GM21515 (cell line): ENCODE measurements around the gene PLXNB1.

Experiments
- ATAC-seq: cut with Tn5 transposase; IDR thresholded peaks from one replicate; pipeline ENCODE4 v1.9.1; 2021; ENCODE audit not compliant: unreplicated experiment

PLXNB1 gene

GRCh38 chr3:48420561-48420960 is 9.3 kb downstream of the PLXNB1 start:
- ATAC-seq = no peak

GRCh38 chr3:48419597-48419996 is 10.3 kb downstream of the PLXNB1 start:
- no peak for ATAC-seq

DNA sequence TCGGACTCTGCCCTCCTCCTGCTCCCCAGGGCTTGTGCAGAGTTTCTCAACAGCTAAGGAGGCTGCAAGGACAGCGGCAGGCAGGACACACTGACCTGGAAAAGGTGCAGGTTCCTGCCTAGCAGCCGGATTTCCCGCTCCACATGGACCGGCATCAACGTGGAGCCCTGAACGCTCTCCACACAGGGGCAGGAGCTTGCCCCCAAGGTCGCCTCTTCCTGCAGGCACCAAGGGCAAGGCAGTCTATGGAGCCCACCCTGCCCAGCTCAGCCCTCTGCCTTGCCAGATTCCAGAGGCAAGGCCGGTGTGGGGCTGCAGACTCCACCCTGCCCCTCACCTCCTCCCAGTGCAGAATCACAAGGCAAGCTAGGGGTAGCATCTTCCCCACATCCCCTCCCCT is 10.7 kb downstream of the PLXNB1 start:
- no peak for ATAC-seq

DNA sequence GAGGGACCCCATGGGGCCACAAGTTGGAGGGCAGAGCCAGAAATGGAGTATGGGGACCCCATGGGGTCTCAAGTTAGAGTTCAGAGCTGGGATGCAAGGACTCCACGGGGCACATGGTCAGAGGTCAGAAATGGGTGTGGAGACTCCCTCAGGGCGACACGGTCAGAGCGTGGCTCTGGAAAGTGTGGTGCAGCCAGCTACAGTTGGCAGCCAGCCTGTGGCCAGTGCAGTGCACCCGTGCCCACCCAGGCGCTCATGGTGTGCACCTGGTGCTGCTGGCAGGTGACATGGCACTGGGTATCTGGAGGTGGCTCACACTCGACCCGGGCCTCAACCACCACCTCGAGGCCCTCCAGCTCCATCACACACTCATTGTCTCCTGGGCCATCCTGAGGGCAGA is 11.2 kb downstream of the PLXNB1 start:
- ATAC-seq = no peak

DNA sequence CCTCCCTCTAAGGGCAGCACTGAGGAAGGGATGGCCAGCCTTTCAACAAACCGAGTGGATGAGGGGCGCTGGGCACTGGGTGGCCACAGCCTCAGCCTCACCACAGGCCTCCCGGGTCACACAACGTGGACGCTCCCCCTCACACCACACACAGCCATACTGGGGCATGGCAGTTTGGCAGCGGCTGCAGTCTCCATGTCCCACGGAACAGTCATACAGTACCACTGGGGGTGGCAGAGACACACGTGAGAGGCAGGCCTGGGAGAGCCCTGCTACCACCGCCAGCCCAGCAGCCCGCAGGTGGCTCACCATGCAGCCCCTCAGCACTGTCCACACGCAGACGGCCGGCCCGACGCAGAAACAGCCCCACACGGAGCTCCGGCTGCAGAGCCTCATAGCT is 11.7 kb downstream of the PLXNB1 start:
- no peak for ATAC-seq

DNA sequence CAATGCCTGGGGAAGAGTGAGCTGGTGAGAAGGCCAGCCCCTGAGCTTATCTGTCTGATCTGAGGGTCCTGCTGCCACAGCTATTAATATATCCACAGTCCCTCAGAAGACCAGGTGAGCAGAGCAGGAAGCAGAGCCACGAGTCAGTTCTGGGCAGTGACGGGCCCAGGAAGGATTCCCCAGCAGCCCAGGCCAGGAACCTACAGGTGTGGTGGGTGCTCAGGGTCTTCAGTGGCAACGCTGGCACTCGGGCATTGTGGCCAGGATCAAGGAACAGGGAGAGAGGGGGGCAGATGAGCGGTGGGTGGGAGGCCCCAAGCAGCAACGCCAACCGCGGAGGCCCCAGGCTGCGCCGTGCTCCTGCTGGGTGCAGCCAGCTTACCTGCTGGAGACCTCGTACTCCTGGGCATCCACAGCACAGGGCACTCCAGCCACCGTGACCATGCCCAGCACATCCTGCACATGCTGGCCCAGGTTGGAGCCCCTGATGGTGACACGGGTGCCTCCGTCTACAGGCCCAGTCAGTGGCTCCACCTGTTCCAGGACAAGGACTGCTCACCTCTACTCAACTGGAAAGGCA is 12.3 kb downstream of the PLXNB1 start:
- ATAC-seq = no peak

DNA sequence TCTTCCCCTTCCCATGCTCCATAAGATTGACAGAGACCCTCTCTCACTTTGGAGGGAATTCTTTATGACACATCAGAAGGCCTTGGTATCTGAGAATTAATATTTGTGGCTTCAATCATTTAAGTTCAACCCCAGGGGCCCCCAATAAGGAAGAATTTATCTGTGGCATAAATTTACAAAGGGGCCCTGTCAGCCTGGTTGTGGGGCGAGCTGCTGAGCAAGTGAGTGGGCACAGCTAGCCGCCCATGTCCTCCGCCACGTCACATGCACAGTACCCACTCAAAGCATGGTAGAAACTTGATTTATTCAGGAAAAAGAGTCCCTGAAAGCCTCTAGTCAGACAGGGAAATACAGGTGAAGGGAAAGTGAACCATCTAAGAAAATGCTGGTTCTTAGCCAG is 13.3 kb downstream of the PLXNB1 start:
- no peak for ATAC-seq

DNA sequence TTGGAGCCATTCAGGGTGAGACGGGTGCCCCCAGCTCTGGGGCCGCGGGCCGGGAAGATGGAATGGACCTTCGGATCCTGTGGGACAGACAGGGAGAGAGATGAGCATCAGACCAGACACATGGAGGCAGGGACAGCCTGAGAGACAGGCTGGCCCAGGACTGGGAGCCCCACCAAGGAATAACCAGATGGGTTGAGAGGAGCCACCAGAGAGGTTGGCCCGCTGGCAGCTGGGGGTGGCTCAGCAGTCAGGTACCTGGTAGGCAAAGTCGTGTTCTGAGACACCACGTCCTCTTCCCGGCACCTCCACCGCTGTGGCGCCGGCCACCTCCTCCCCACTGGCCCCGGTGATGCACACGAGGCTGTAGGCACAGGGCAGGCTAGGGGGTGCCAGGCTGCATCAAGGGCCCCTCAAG is 13.8 kb downstream of the PLXNB1 start:
- ATAC-seq = no peak

GRCh38 chr3:48415251-48415953 is 14.5 kb downstream of the PLXNB1 start:
- ATAC-seq = no peak

- ATAC-seq = no peak
Observed at GRCh38 chr3:48414376-48415250, 15.3 kb downstream of the PLXNB1 start.

- no peak for ATAC-seq
Observed at GRCh38 chr3:48413611-48414010, 16.3 kb downstream of the PLXNB1 start.

- ATAC-seq = no peak
Observed at GRCh38 chr3:48413086-48413485, 16.8 kb downstream of the PLXNB1 start.

DNA sequence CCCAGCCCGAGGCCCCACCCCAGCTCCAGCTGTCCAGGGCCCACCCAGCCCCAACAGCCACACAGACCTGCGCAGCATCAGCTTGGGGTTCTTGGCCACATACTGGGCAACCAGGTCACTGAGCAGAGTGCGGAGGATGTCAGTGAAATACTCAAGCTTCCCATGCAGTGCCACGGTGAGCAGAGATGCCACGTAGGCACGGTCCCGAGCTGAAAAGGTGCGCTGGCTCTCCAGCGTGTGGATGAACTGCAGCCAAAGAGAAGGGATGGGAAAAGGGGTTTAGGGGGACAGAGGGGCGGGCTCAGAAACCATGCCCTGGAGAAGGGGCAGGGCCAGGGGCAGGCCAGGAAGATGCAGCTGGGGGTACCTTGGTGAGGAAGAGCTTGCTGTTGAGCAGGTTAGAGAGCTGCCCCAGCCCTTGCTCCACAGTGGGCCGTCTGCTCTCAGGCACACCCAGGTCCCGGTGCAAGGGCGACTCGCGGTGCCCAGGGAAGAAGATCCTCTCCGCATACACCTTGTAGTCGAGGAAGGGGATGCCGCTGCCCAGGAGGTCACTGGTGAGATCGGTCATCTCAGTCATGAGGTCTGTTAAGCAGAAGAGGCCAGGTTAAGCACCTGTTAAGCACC is 17.4 kb downstream of the PLXNB1 start:
- ATAC-seq = no peak

GRCh38 chr3:48411606-48412374 is 18.1 kb downstream of the PLXNB1 start:
- no peak for ATAC-seq

DNA sequence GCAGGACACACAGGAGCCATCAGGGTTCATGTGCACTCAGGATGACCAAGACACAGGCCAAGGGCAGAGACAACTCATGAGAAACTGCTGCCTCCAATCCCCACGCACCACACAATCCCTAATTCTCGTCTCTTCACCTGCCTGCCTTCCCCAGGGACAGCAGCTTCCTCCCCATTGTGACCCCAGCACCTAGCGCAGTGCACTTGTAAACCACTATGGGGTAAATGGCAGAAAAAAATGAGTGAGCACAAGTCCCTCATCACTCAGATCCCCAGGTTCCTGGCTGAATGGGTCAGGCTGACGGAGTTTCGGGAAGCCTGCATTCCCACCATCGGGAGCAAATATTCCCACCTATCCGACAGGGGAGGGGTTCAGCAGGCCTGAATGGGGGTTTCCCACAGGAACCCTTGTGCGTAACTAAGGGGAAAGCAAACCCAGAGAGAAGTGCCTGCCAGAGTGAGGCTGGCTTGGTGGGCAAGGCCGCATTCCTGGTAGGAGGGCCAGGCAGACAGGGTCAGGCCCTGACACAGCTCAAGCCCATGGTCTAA is 18.8 kb downstream of the PLXNB1 start:
- no peak for ATAC-seq

DNA sequence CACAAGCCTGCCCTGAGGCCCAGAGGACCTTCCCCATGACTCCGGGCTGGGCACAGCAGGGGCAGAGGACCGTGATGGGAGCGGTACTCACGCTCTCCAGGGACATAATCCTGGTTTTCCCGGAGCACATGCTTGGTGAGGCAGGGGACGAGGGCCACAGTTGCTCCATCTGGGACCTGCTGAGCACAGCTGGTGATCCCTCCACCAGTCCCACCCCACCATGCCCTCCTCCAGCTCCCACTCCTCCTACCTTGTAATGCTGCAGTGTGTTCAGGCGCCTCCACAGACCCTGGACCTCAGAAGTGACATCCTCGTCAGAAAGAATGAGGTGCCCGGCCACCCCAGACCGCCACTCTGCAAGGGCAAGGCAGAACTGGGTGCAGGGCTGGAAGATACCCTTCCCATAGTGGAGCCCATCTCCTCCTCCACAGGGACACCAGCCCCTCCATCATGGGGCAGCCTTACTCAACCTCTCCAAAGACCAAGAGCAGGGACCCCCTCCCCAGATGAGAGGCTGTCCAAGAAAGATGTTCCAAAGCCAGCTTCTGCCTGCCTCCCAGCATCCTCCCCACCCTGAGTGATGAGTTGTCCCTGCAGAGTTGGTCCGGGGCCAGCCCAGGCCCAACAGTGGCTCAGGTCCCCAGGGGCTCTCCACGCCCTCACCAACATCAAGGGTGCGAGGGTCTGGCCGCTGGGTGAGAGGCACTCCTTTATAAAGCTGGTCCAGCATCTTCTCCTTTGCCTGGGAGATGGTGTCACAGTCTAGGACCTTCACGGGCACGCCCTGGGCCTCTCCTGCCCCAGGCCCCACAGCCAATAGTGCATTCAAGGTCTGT is 19.5 kb downstream of the PLXNB1 start:
- ATAC-seq = no peak

- no peak for ATAC-seq
Observed at GRCh38 chr3:48409291-48410201, 20.3 kb downstream of the PLXNB1 start.

DNA sequence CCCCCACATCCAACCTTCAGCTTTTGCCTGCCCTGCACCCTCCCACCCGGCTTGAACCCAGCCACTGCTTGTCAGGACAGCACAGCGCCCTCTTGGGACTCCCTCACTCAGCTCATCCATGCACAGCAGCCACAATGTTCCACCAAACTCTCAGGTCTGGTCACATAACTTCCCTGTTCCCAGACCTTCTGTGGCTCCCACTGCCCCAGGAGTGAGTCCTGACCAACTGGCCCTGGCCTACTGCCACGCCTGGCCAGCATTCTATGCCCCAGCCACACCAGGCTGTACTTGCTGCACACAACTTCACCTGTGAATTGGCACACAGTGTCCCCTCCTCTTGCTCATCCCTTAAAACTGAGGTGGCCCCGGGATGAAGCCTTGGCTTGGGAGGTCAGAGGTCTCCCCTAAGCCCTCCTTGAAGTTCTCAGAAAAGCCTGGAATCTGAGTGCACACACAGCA is 21.0 kb downstream of the PLXNB1 start:
- no peak for ATAC-seq
